Activated B cell treated with CpG ODN at 0.5 μM for 24 hours (primary cell): Measurements from ENCODE around the gene WTAP. TPM values are rescaled to one million over a fixed set of nuclear protein-coding genes. Genes with fewer than 3 reads are reported as not detected.

Experiments used
- ATAC-seq: fragments of 200-7000 bp; cut with Tn5 transposase; one replicate; pipeline ENCODE4 v1.10.0; 2021; ENCODE audit warnings: low read depth, mild to moderate bottlenecking, moderate library complexity
- CTCF ChIA-PET: fragments of 350-600 bp; sonication (Branson Sonifier 250); formaldehyde crosslinking; loops from one replicate; lab custom pipeline; 2021; ENCODE audit warnings: antibody characterized with exemption; lab: Charles Lee
- POLR2A ChIA-PET: fragments of 350-600 bp; sonication (Branson Sonifier 250); formaldehyde crosslinking; loops from one replicate; lab custom pipeline; 2021; ENCODE audit warnings: antibody characterized with exemption; lab: Charles Lee
- DNase-seq: peaks from one replicate; pipeline ENCODE4 v3.0.0; 2022
- H3K27ac Mint-ChIP-seq: one replicate; pipeline ENCODE4 v1.8.0; 2020; ENCODE audit warnings: mixed read lengths
- H3K27me3 Mint-ChIP-seq: one replicate; pipeline ENCODE4 v1.8.0; 2021; ENCODE audit warnings: mixed read lengths
- H3K36me3 Mint-ChIP-seq: one replicate; pipeline ENCODE4 v1.8.0; 2021; ENCODE audit warnings: low read depth, mixed read lengths
- H3K4me1 Mint-ChIP-seq: one replicate; pipeline ENCODE4 v1.8.0; 2021; ENCODE audit warnings: mixed read lengths
- H3K4me3 Mint-ChIP-seq: one replicate; pipeline ENCODE4 v1.8.0; 2020; ENCODE audit warnings: mild to moderate bottlenecking, mixed read lengths
- H3K9me3 Mint-ChIP-seq: one replicate; pipeline ENCODE4 v1.8.0; 2020; ENCODE audit warnings: mixed read lengths
- CTCF ChIP-seq: fragments of 200-600 bp; IDR thresholded peaks from one replicate; pipeline ENCODE4 v1.8.0; 2022; ENCODE audit warnings: antibody characterized with exemption, mild to moderate bottlenecking
- intact Hi-C: fragments of 100-400 bp; cut with micrococcal nuclease; formaldehyde crosslinking; loops from one replicate; pipeline ENCODE4 v1.15.1; 2024
- total RNA-seq: library from RNA; stranded (reverse); gene quantifications from 2 replicates; pipeline ENCODE4 v1.2.3, GENCODE V29; 2022

WTAP gene
- total RNA-seq, 1 donor from 2014 or later = 141 TPM

- Mint-ChIP-seq H3K4me3 (no peak overlapping the region), H3K9me3 (no peaks in the 10 kb centered on the region), H3K4me1 (no peaks in the 10 kb centered on the region), H3K36me3 (peaks cover 52% of the 10 kb centered on the region), H3K27me3 (no peaks in the 10 kb centered on the region), H3K27ac (no peak overlapping the region)
- TF ChIP-seq CTCF = no peak
- ChIA-PET POLR2A (no interaction called here), CTCF (no interaction called here)
- no peak for ATAC-seq
- intact Hi-C loops = no loop called here
- DNase-seq = no peak
Observed at GRCh38 chr6:159680104-159680503, 47.2 kb upstream of the WTAP start.

GRCh38 chr6:159681191-159681880 is 46.0 kb upstream of the WTAP start:
- Mint-ChIP-seq H3K36me3 (peaks cover 60% of the 10 kb centered on the region), H3K4me3 (no peak overlapping the region), H3K27ac (no peak overlapping the region), H3K27me3 (no peaks in the 10 kb centered on the region), H3K4me1 (no peaks in the 10 kb centered on the region), H3K9me3 (no peaks in the 10 kb centered on the region)
- DNase-seq (no peak), ATAC-seq (no peak)
- CTCF ChIA-PET = no interaction called here
- POLR2A ChIA-PET = no interaction called here
- TF ChIP-seq CTCF = no peak
- intact Hi-C loops = no loop called here

GRCh38 chr6:159682295-159682694 is 45.0 kb upstream of the WTAP start:
- ATAC-seq (no peak), DNase-seq (no peak)
- H3K9me3 Mint-ChIP-seq = no peaks in the 10 kb centered on the region
- ChIA-PET CTCF (no interaction called here), POLR2A (no interaction called here)
- H3K4me1 Mint-ChIP-seq = no peaks in the 10 kb centered on the region
- intact Hi-C loops = no loop called here
- no peaks in the 10 kb centered on the region for H3K27me3 Mint-ChIP-seq
- TF ChIP-seq CTCF = no peak
- peaks cover 67% of the 10 kb centered on the region for H3K36me3 Mint-ChIP-seq
- H3K4me3 Mint-ChIP-seq = no peak overlapping the region
- no peak overlapping the region for H3K27ac Mint-ChIP-seq

- H3K27me3 Mint-ChIP-seq = no peaks in the 10 kb centered on the region
- intact Hi-C loops = no loop called here
- H3K4me3 Mint-ChIP-seq = no peak overlapping the region
- ChIA-PET POLR2A (no interaction called here), CTCF (no interaction called here)
- TF ChIP-seq CTCF = no peak
- no peaks in the 10 kb centered on the region for H3K4me1 Mint-ChIP-seq
- DNase-seq (no peak), ATAC-seq (no peak)
- peaks cover 71% of the 10 kb centered on the region for H3K36me3 Mint-ChIP-seq
- no peak overlapping the region for H3K27ac Mint-ChIP-seq
- no peaks in the 10 kb centered on the region for H3K9me3 Mint-ChIP-seq
Observed at GRCh38 chr6:159682810-159683209, 44.5 kb upstream of the WTAP start.

GRCh38 chr6:159684013-159684304 is 43.3 kb upstream of the WTAP start:
- intact Hi-C loops = no loop called here
- Mint-ChIP-seq H3K27ac (no peak overlapping the region), H3K4me3 (no peak overlapping the region), H3K36me3 (peaks cover 74% of the 10 kb centered on the region), H3K9me3 (no peaks in the 10 kb centered on the region), H3K4me1 (peaks cover under 1% of the 10 kb centered on the region), H3K27me3 (no peaks in the 10 kb centered on the region)
- no peak for ATAC-seq
- ChIA-PET CTCF (no interaction called here), POLR2A (no interaction called here)
- TF ChIP-seq CTCF = no peak
- DNase-seq = no peak
